Spleen (tissue), 7 donors: ENCODE measurements around the gene TBC1D8.

Experiments used
- POLR2A ChIP-seq, 3 donors: fragments of 450-650 bp; IDR thresholded peaks; one replicate each; pipeline ENCODE4 v1.5.1; 2017; ENCODE audit warnings: antibody characterized with exemption in 3 of 3, mild to moderate bottlenecking in 1 of 3
- POLR2AphosphoS5 ChIP-seq, 3 donors: sonication (generic); formaldehyde crosslinking; IDR thresholded peaks; one replicate each; pipeline ENCODE4 v1.5.1; 2017; ENCODE audit warnings: antibody characterized with exemption in 3 of 3
- TF ChIP-seq, protein P1 (sequence below), 11 experiments: fragments of 200-600 bp in 7 of 11; fragments of 450-650 bp in 4 of 11; sonication (generic) in 4 of 11; IDR thresholded peaks in 8 of 11; conservative IDR thresholded peaks in 3 of 11; 1 replicate in 7 of 11; 2 replicates in 4 of 11; pipeline versions ENCODE4 v1.4.0 to v1.8.0; 2016 to 2021; ENCODE audit warnings: antibody characterized with exemption in 11 of 11, inconsistent platforms in 4 of 11, mild to moderate bottlenecking in 1 of 11
- donor health status: DM: no; HTN: no; CAD: no; lungs with moderate emphysema.
- donor health status: DM: no; HTN: no; CAD: no.
- donor health status: DM: no; HTN: no; CAD: no.

DNA sequence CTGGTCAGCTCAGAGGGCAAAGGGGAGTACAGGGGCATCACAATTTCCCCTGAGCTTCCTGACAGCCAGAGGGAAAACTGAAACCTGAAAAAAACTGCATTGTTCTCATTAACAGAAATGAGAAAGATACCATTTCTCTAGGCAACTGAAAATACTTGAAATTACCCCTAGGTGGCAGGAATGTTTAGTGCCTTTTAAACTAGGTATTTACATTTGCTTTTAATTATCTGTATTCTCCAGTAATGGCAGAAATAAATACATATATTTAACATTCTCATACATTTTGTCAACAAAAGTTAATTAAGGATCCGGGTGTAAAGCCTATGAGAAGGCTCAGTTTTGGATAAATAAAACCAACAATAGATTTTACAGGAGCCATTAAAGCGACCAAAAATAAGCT, 114.6 kb downstream of the TBC1D8 start:
- TF ChIP-seq, protein P1, sequence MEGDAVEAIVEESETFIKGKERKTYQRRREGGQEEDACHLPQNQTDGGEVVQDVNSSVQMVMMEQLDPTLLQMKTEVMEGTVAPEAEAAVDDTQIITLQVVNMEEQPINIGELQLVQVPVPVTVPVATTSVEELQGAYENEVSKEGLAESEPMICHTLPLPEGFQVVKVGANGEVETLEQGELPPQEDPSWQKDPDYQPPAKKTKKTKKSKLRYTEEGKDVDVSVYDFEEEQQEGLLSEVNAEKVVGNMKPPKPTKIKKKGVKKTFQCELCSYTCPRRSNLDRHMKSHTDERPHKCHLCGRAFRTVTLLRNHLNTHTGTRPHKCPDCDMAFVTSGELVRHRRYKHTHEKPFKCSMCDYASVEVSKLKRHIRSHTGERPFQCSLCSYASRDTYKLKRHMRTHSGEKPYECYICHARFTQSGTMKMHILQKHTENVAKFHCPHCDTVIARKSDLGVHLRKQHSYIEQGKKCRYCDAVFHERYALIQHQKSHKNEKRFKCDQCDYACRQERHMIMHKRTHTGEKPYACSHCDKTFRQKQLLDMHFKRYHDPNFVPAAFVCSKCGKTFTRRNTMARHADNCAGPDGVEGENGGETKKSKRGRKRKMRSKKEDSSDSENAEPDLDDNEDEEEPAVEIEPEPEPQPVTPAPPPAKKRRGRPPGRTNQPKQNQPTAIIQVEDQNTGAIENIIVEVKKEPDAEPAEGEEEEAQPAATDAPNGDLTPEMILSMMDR (IDR thresholded peaks at IDR 0.05 in 8 of 11, conservative IDR thresholded peaks at IDR 0.05 in 3 of 11) = peak in 8 of 11 experiments; percentile 17 to 55 (median 42)
- no peak for TF ChIP-seq POLR2A (IDR thresholded peaks at IDR 0.05)
- no peak for TF ChIP-seq POLR2AphosphoS5 (IDR thresholded peaks at IDR 0.05)
